HEK293T (cell line): ENCODE data around the gene PET117.
"Not testable (repeated sequence)": the region's sequence is repeated elsewhere in the genome, so short reads cannot be mapped to it uniquely, and the experiment has no call there.

Experiments
- CTCF ChIA-PET: fragments of 350-600 bp; formaldehyde crosslinking; extraction: SDS; loops from one replicate; lab custom pipeline; 2021; ENCODE audit warnings: antibody characterized with exemption, inconsistent platforms; lab: Yijun Ruan, JAX
- POLR2A ChIA-PET: fragments of 350-600 bp; formaldehyde crosslinking; extraction: SDS; loops from one replicate; lab custom pipeline; 2020; ENCODE audit warnings: antibody characterized with exemption, inconsistent platforms; lab: Yijun Ruan, JAX
- DNase-seq: peaks from one replicate; pipeline ENCODE4 v3.0.0; 2012; ENCODE audit warnings: mixed read lengths; ENCODE audit errors: extremely low spot score
- ARNT ChIP-seq: fragments of 450-650 bp; IDR thresholded peaks from 2 replicates; pipeline ENCODE4 v1.6.1; 2017; ENCODE audit warnings: mild to moderate bottlenecking
- BHLHE40 ChIP-seq: fragments of 450-650 bp; IDR thresholded peaks from 2 replicates; pipeline ENCODE4 v1.6.1; 2016; ENCODE audit warnings: mild to moderate bottlenecking, moderate library complexity, borderline replicate concordance
- CTBP1 ChIP-seq: fragments of 450-650 bp; IDR thresholded peaks from 2 replicates; pipeline ENCODE4 v1.6.1; 2016; ENCODE audit warnings: borderline replicate concordance
- ELF4 ChIP-seq: fragments of 450-650 bp; IDR thresholded peaks from 2 replicates; pipeline ENCODE4 v1.6.1; 2017; ENCODE audit warnings: antibody characterized with exemption
- FOXA1 ChIP-seq: fragments of 450-650 bp; IDR thresholded peaks from 2 replicates; pipeline ENCODE4 v1.6.1; 2016; ENCODE audit warnings: mild to moderate bottlenecking
- FOXK2 ChIP-seq: fragments of 450-650 bp; IDR thresholded peaks from 2 replicates; pipeline ENCODE4 v1.6.1; 2016; ENCODE audit warnings: mild to moderate bottlenecking
- FOXM1 ChIP-seq: fragments of 450-650 bp; IDR thresholded peaks from 2 replicates; pipeline ENCODE4 v1.6.1; 2017; ENCODE audit warnings: mild to moderate bottlenecking, borderline replicate concordance
- HDGF ChIP-seq: fragments of 450-650 bp; IDR thresholded peaks from 2 replicates; pipeline ENCODE4 v1.6.1; 2017; ENCODE audit warnings: antibody characterized with exemption, borderline replicate concordance
- L3MBTL2 ChIP-seq: fragments of 450-650 bp; conservative IDR thresholded peaks from 2 replicates; pipeline ENCODE4 v1.6.1; 2016; ENCODE audit warnings: mild to moderate bottlenecking
- LEF1 ChIP-seq: fragments of 450-650 bp; IDR thresholded peaks from 2 replicates; pipeline ENCODE4 v1.6.1; 2017; ENCODE audit warnings: mild to moderate bottlenecking, borderline replicate concordance
- NFRKB ChIP-seq: fragments of 450-650 bp; IDR thresholded peaks from 2 replicates; pipeline ENCODE4 v1.6.1; 2016; ENCODE audit warnings: mild to moderate bottlenecking, moderate library complexity
- PKNOX1 ChIP-seq: fragments of 450-650 bp; IDR thresholded peaks from 2 replicates; pipeline ENCODE4 v1.6.1; 2016
- SP1 ChIP-seq: fragments of 450-650 bp; IDR thresholded peaks from 2 replicates; pipeline ENCODE4 v1.6.1; 2017
- SUZ12 ChIP-seq: fragments of 450-650 bp; IDR thresholded peaks from 2 replicates; pipeline ENCODE4 v1.6.1; 2016; ENCODE audit warnings: mild to moderate bottlenecking
- TARDBP ChIP-seq: fragments of 450-650 bp; IDR thresholded peaks from 2 replicates; pipeline ENCODE4 v1.6.1; 2016
- ZNF384 ChIP-seq: fragments of 450-650 bp; IDR thresholded peaks from 2 replicates; pipeline ENCODE4 v1.6.1; 2016

Gene PET117

DNA sequence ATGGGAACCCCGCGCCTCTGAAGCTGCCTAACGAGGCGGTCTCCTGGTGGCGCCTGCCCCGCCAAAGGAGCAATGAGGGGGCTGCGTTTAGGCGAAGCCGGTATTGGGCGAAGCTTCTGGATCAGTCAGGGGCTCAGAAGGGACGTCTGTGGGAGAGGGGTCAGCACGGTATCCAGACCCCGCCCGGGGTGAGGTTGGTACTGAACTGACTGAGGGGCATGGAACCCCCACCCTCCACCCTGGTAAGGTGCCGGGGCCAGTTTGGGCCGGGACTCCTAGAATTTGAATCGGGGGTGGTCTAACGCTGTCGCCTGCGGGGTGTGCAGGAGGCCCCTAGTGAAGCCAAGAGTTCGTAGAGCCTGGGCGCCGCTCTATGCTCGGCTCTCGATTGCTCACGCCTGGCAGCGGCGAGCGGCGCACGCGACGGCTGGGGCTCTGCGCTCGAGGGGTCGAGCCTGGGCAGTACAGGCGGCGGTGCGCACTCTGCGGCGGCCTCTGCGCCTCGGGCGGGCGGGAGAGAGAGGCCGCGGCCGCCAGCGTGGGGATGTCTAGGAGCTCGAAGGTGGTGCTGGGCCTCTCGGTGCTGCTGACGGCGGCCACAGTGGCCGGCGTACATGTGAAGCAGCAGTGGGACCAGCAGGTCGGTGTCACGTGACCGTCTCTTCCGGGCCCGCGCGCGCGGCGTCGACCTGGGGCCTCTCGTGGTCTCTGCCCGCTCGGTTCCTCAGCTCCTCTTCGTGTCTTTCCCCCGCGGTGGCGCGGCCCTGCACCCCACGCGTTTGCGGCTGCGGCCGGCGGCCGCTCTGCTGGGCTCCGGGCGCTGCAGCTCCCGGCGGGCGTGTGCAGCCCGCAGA, at the start of gene PET117, which contains the start of gene KAT14:
Gene PET117, plus strand, starts transcription at position 452 of the 854 bp plus-strand sequence. Its CDS starts 93 bp downstream, at position 545.
Gene KAT14, plus strand, starts transcription at position 452 of the 854 bp plus-strand sequence. CDS start 4,798 bp downstream, outside the sequence.
- peak; percentile 91 for DNase-seq
- TF ChIP-seq BHLHE40 (no peak), ZNF384 (no peak), SP1 (no peak), FOXA1 (no peak), FOXM1 (peak; percentile 47; the same call in 1 of the 2 replicates), SUZ12 (no peak), NFRKB (no peak), L3MBTL2 (peak; percentile 96), TARDBP (no peak), CTBP1 (0 out of 2 replicates have a peak, but pooled peaks have one; percentile 11), PKNOX1 (no peak), LEF1 (no peak), ELF4 (peak; percentile 42; the same call in 1 of the 2 replicates), FOXK2 (no peak), ARNT (peak; percentile 93), HDGF (no peak)
- POLR2A ChIA-PET, result interaction anchor here (0.6 to 2.6 kb wide), 9 partner anchors 9 to 174 kb away, joined by 3 to 10 read pairs (median 3); partner anchors contain the start of genes OVOL2 and ZNF133
- CTCF ChIA-PET, result no interaction called here

DNA sequence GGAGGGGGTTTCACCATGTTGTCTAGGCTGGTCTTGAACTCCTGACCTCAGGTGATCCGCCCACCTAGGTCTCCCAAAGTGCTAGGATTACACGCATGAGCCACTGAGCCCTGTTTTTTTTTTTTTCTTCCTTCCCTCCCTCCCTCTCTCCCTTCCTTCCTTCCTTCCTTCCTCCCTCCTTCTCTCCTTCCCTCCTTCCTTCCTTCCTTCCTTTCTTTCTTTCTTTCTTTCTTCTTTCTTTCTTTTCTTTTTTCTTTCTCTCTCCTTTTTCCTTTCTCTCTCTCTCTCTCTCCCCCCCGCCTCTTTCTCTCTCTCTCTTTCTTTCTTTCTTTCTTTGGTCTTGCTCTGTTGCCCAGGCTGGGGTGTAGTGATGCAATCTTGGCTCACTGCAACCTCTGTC, 49.4 kb upstream of the PET117 start:
- DNase-seq, result not testable (repeated sequence)

GRCh38 chr20:18088841-18089240, 48.8 kb upstream of the PET117 start:
- POLR2A ChIA-PET, DNase-seq, CTCF ChIA-PET: not testable (repeated sequence)

More for the DNA sequence above, 49.4 kb upstream of the PET117 start:
- POLR2A ChIA-PET, CTCF ChIA-PET: not testable (repeated sequence)

DNA sequence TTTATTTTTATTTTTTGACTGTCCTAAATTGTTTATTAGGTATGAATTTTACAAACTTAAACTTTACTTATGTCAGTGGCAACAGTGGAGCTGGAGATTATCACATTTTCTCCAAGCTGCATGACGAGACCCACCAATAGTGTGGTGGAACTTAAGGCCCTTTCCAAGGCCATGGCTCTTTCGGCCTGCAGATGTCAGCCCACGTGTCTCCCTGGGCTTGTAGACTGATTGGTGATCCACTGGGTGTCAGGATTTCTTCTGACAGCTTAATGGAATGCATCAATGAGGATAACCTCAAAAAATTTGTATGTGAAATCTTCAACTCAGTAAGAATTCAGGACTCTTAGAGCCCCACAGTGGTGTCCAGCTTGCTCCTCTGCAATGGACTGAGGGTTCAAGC, 47.6 kb upstream of the PET117 start:
- no peak for TF ChIP-seq SUZ12
- no peak for TF ChIP-seq HDGF
- TF ChIP-seq L3MBTL2, result no peak
- TF ChIP-seq FOXA1, result no peak
- TF ChIP-seq FOXK2, result no peak
- no peak for TF ChIP-seq SP1
- TF ChIP-seq LEF1, result no peak
- TF ChIP-seq CTBP1, result no peak
- no peak for TF ChIP-seq NFRKB
- TF ChIP-seq ELF4, result no peak
- TF ChIP-seq BHLHE40, result no peak
- no peak for TF ChIP-seq PKNOX1
- TF ChIP-seq ZNF384, result no peak
- TF ChIP-seq FOXM1, result no peak
- TF ChIP-seq ARNT, result no peak
- TF ChIP-seq TARDBP, result no peak
- no peak for DNase-seq
- ChIA-PET CTCF (interaction anchor here (0.6 kb wide), 1 partner anchor 19 kb away, joined by 3 read pairs; no protein-coding TSS in a partner anchor), POLR2A (no interaction called here)

DNA sequence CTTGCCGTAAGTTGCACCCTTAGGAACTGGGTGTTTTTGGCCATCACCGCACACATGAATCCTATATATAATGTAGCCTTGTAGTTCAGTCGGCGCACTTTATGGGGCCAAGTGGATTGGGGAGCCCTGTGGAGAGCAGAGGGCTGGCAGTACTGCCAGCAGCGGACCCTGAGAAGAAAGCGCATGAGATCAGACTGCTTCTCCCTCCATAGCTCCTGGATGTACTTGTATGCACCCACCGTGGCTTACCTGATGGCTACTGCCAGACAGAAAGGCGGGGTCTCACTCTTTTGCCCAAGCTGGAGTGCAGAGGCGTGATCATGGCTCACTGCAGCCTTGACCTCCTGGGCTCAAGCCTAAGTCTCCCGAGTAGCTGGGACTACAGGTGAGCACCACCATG, 47.2 kb upstream of the PET117 start:
- no peak for DNase-seq
- ChIA-PET CTCF (no interaction called here), POLR2A (no interaction called here)
- no peak for TF ChIP-seq FOXK2
- TF ChIP-seq HDGF, result no peak
- no peak for TF ChIP-seq L3MBTL2
- TF ChIP-seq SP1, result no peak
- TF ChIP-seq ZNF384, result no peak
- TF ChIP-seq PKNOX1, result no peak
- TF ChIP-seq NFRKB, result no peak
- TF ChIP-seq FOXA1, result no peak

DNA sequence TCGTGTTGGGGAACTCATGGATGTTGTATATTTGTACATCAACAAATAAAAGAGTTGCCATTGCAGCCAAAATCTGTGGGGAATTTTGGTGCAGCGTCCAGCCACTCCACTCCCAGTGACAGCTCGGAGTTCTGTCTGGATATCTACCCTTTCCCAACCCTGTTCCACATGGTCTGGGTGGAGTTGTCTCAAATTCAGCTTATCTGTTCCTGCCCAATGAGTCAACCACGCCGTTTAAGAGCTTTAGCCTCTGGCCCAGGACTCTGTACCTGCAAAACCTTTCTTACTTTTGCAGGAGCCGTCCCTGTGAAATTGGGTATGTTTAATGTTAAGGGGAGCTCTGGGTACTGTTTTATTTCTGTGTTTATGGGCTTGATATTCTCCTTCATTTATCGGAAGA, 46.0 kb upstream of the PET117 start:
- no peak for DNase-seq
- no peak for TF ChIP-seq BHLHE40
- CTCF ChIA-PET, result interaction anchor here (0.6 to 0.7 kb wide), 2 partner anchors 9 to 24 kb away, joined by 3 to 5 read pairs; no protein-coding TSS in a partner anchor
- POLR2A ChIA-PET, result no interaction called here

GRCh38 chr20:18092890-18093289, 44.8 kb upstream of the PET117 start:
- ChIA-PET CTCF (no interaction called here), POLR2A (no interaction called here)
- TF ChIP-seq HDGF, result no peak
- no peak for TF ChIP-seq TARDBP
- DNase-seq, result no peak
